Measurements from ENCODE around the gene ARID1A. TPM values are rescaled to one million over a fixed set of nuclear protein-coding genes. Genes with fewer than 3 reads are reported as not detected.
A peak's percentile ranks its signal among the peaks of the same experiment; 100 is the strongest.

The ARID1A gene
- total and polyA plus RNA-seq, 2 donors (not counting 3 experiments of a cell fraction or from before 2014, with no cell fraction given), result 36.9 to 77.2 TPM

DNA sequence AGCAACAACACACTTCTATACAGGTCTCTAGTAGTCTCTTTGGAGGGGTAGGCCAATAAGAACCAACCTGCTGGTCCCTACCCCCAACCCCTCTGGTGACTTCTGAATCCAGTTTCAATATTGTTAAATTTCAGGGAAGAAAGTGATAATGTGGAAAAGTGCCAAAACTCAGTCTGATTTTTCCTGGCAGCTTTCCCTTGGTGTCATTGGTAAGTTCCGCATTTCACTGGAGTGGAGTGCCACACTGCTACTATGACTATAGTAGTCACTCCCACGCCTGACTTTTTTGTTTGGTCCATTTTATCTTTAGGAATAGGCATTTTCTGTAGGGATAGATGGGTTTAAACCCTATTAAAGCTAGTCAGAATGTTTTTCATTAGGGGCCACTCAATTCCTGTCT, 5.7 kb upstream of the ARID1A start:
- H3K9ac ChIP-seq (replicated peaks; ENCODE audit: extremely low read depth, insufficient read depth, low read length), result no peak overlapping the region
- no peaks in the 10 kb centered on the region for H3K9me1 ChIP-seq (replicated peaks; ENCODE audit: control insufficient read depth, extremely low read depth, insufficient read depth, low read length)
- no peaks in the 10 kb centered on the region for H3K36me3 ChIP-seq (ENCODE audit: control insufficient read depth in 2 of 2, extremely low read depth in 1 of 2, insufficient read depth in 2 of 2, low read length in 2 of 2)
- POLR2A ChIA-PET, result interaction anchor here (0.7 kb wide), 1 partner anchor 46 kb away, joined by 10 read pairs; no protein-coding TSS in a partner anchor
- H3K9me3 ChIP-seq (replicated peaks; ENCODE audit: control insufficient read depth, insufficient read depth, low read length), result no peaks in the 10 kb centered on the region
- H3K4me1 ChIP-seq (ENCODE audit: control insufficient read depth, extremely low read depth, insufficient read depth, low read length), result peaks cover 25% of the 10 kb centered on the region
- no peak overlapping the region for H3K4me2 ChIP-seq (ENCODE audit: insufficient read depth, low read length)
- H3K27ac ChIP-seq (ENCODE audit: insufficient read depth, low read depth, low read length), result no peak overlapping the region
- CTCF ChIA-PET, result interaction anchor here (4.1 kb wide), 1 partner anchor 13 kb away, joined by 43 read pairs; no protein-coding TSS in a partner anchor
- intact Hi-C loops (cut with micrococcal nuclease), result loop anchor here (10.0 kb wide), 1 partner anchor 1865 kb away; the partner anchor contains the start of gene TRNAU1AP
- no peaks in the 10 kb centered on the region for H3K27me3 ChIP-seq (ENCODE audit: control insufficient read depth in 2 of 2, insufficient read depth in 2 of 2, low read length in 2 of 2)
- TF ChIP-seq MYC (IDR thresholded peaks at IDR 0.05; ENCODE audit: low read depth, low read length), result no peak
- TF ChIP-seq, protein P1, sequence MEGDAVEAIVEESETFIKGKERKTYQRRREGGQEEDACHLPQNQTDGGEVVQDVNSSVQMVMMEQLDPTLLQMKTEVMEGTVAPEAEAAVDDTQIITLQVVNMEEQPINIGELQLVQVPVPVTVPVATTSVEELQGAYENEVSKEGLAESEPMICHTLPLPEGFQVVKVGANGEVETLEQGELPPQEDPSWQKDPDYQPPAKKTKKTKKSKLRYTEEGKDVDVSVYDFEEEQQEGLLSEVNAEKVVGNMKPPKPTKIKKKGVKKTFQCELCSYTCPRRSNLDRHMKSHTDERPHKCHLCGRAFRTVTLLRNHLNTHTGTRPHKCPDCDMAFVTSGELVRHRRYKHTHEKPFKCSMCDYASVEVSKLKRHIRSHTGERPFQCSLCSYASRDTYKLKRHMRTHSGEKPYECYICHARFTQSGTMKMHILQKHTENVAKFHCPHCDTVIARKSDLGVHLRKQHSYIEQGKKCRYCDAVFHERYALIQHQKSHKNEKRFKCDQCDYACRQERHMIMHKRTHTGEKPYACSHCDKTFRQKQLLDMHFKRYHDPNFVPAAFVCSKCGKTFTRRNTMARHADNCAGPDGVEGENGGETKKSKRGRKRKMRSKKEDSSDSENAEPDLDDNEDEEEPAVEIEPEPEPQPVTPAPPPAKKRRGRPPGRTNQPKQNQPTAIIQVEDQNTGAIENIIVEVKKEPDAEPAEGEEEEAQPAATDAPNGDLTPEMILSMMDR (IDR thresholded peaks at IDR 0.05; ENCODE audit: extremely low read depth in 1 of 2, insufficient read depth in 1 of 2, low read depth in 1 of 2, low read length in 2 of 2), result no peak
- no peak for TF ChIP-seq FOS (IDR thresholded peaks at IDR 0.05; ENCODE audit: borderline replicate concordance, insufficient read depth, low read length)
- no peak for TF ChIP-seq POLR2A (IDR thresholded peaks at IDR 0.05; ENCODE audit: low read depth, low read length)
- no peaks in the 10 kb centered on the region for H4K20me1 ChIP-seq (replicated peaks; ENCODE audit: control insufficient read depth, extremely low read depth, insufficient read depth, low read length)
- no TSS peak for BruUV-seq (replicated peaks)
- H3K79me2 ChIP-seq (ENCODE audit: control insufficient read depth, insufficient read depth, low read length), result no peaks in the 10 kb centered on the region
- dilution Hi-C loops (cut with MboI; ENCODE audit: extremely low pct_ligation_motif_present, low sequenced_read_pairs), result no loop called here
- H2AFZ ChIP-seq (ENCODE audit: low read depth, low read length), result no peak overlapping the region
- H3K4me3 ChIP-seq (replicated peaks in 1 of 3; ENCODE audit: insufficient read depth in 1 of 3, low read depth in 1 of 3, low read length in 3 of 3), result no peak overlapping the region
- FAIRE-seq, result no peak
- DNase-seq (ENCODE audit: low read depth, low spot score), result no peak

DNA sequence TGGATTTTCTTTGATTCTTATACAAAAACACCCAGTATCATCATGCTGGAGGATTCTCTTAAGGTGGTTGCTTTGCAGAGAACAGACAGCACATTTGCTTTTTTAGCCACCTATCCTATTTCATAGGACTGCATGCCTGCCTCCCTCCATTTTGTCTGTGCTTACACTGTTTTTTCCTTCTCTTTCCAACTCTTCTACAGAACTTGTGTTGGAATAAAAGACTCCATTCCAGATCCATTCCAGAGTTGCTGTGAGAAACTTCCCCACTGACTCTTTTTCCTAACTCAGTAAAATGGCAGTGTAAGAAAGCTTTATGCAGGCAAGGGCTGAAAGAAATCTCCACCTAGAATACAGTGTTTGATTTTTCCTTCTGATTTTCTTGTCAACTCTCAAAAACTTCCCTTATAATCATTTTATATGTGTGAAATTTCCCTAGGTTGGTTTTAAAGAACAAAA, 5.2 kb upstream of the ARID1A start:
- H3K4me2 ChIP-seq (ENCODE audit: insufficient read depth, low read length), result no peak overlapping the region
- ChIA-PET POLR2A (no interaction called here), CTCF (interaction anchor here (1.9 to 4.1 kb wide), 4 partner anchors 11 to 99 kb away, joined by 5 to 67 read pairs (median 24); partner anchors contain the start of gene PIGV)
- H3K9me1 ChIP-seq (replicated peaks; ENCODE audit: control insufficient read depth, extremely low read depth, insufficient read depth, low read length), result no peaks in the 10 kb centered on the region
- intact Hi-C loops (cut with micrococcal nuclease), result loop anchor here (10.0 kb wide), 1 partner anchor 1864 kb away; the partner anchor contains the start of gene TRNAU1AP
- no peak overlapping the region for H3K9ac ChIP-seq (replicated peaks; ENCODE audit: extremely low read depth, insufficient read depth, low read length)
- H2AFZ ChIP-seq (ENCODE audit: low read depth, low read length), result no peak overlapping the region
- no TSS peak for BruUV-seq (replicated peaks)
- no peaks in the 10 kb centered on the region for H4K20me1 ChIP-seq (replicated peaks; ENCODE audit: control insufficient read depth, extremely low read depth, insufficient read depth, low read length)
- no peaks in the 10 kb centered on the region for H3K36me3 ChIP-seq (ENCODE audit: control insufficient read depth in 2 of 2, extremely low read depth in 1 of 2, insufficient read depth in 2 of 2, low read length in 2 of 2)
- dilution Hi-C loops (cut with MboI; ENCODE audit: extremely low pct_ligation_motif_present, low sequenced_read_pairs), result no loop called here
- no peaks in the 10 kb centered on the region for H3K27me3 ChIP-seq (ENCODE audit: control insufficient read depth in 2 of 2, insufficient read depth in 2 of 2, low read length in 2 of 2)
- no peaks in the 10 kb centered on the region for H3K79me2 ChIP-seq (ENCODE audit: control insufficient read depth, insufficient read depth, low read length)
- TF ChIP-seq FOS (IDR thresholded peaks at IDR 0.05; ENCODE audit: borderline replicate concordance, insufficient read depth, low read length), result no peak
- TF ChIP-seq MYC (IDR thresholded peaks at IDR 0.05; ENCODE audit: low read depth, low read length), result no peak
- TF ChIP-seq JUN (IDR thresholded peaks at IDR 0.05; ENCODE audit: borderline replicate concordance, insufficient read depth, insufficient read length, low read depth), result no peak
- TF ChIP-seq, protein P1 (IDR thresholded peaks at IDR 0.05; ENCODE audit: extremely low read depth in 1 of 2, insufficient read depth in 1 of 2, low read depth in 1 of 2, low read length in 2 of 2), result no peak
- no peak for TF ChIP-seq POLR2AphosphoS5 (IDR thresholded peaks at IDR 0.05; ENCODE audit: insufficient read depth, low read depth, low read length)
- TF ChIP-seq EZH2 (IDR thresholded peaks at IDR 0.05; ENCODE audit: borderline replicate concordance, low read depth, low read length, severe bottlenecking), result no peak
- no peak for TF ChIP-seq POLR2A (IDR thresholded peaks at IDR 0.05; ENCODE audit: low read depth, low read length)
- TF ChIP-seq, protein P2, sequence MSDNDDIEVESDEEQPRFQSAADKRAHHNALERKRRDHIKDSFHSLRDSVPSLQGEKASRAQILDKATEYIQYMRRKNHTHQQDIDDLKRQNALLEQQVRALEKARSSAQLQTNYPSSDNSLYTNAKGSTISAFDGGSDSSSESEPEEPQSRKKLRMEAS (IDR thresholded peaks at IDR 0.05; ENCODE audit: insufficient read depth, insufficient read length), result no peak
- no peak for TF ChIP-seq GATA2 (IDR thresholded peaks at IDR 0.05; ENCODE audit: insufficient read depth, insufficient read length, low read depth, low read length)
- peak; percentile 59 for DNase-seq (ENCODE audit: low read depth, low spot score)
- H3K4me1 ChIP-seq (ENCODE audit: control insufficient read depth, extremely low read depth, insufficient read depth, low read length), result peaks cover 27% of the 10 kb centered on the region
- no peak for FAIRE-seq
- H3K9me3 ChIP-seq (replicated peaks; ENCODE audit: control insufficient read depth, insufficient read depth, low read length), result no peaks in the 10 kb centered on the region
- H3K4me3 ChIP-seq (replicated peaks in 1 of 3; ENCODE audit: insufficient read depth in 1 of 3, low read depth in 1 of 3, low read length in 3 of 3), result no peak overlapping the region
- no peak overlapping the region for H3K27ac ChIP-seq (ENCODE audit: insufficient read depth, low read depth, low read length)
